PC-3 (cell line): ENCODE measurements around the gene GAB2. TPM values are rescaled to one million over a fixed set of nuclear protein-coding genes. Genes with fewer than 3 reads are reported as not detected.
A peak's percentile ranks its signal among the peaks of the same experiment; 100 is the strongest.

ENCODE experiments used
- ATAC-seq: fragments of 200-7000 bp; cut with Tn5 transposase; 2 replicates; pipeline ENCODE4 v1.9.1; 2020; ENCODE audit warnings: mild to moderate bottlenecking, moderate library complexity
- BruUV-seq: library from RNA; stranded (reverse); fragments of 400-500 nt; replicated peaks from 2 replicates; lab custom pipeline; 2021; lab: Mats Ljungman, UMichigan
- CTCF ChIA-PET: fragments of 300-600 bp; sonication (Branson Sonifier 250); formaldehyde crosslinking; loops from one replicate; lab custom pipeline; 2022; ENCODE audit warnings: antibody characterized with exemption; lab: Charles Lee
- POLR2A ChIA-PET: fragments of 300-600 bp; sonication (Branson Sonifier 250); formaldehyde crosslinking; loops from one replicate; lab custom pipeline; 2022; ENCODE audit warnings: antibody characterized with exemption; ENCODE audit not compliant: unreplicated experiment; lab: Charles Lee
- DNase-seq: peaks from one replicate; pipeline ENCODE4 v3.0.0-alpha.2; 2015
- H2AFZ ChIP-seq: fragments of 300-600 bp; sonication (generic); 2 replicates; pipeline ENCODE4 v1.6.0; 2016; ENCODE audit warnings: antibody characterized with exemption, low read length
- H3F3A ChIP-seq: fragments of 300-600 bp; sonication (generic); one replicate; pipeline ENCODE4 v1.6.0; 2017; ENCODE audit warnings: antibody characterized with exemption, low read length, control low read depth, mild to moderate bottlenecking; ENCODE audit not compliant: unreplicated experiment
- H3K27ac ChIP-seq: fragments of 300-600 bp; sonication (generic); 2 replicates; pipeline ENCODE4 v1.5.1; 2016; ENCODE audit warnings: mild to moderate bottlenecking, low read length
- H3K27me3 ChIP-seq: fragments of 300-600 bp; sonication (generic); 2 replicates; pipeline ENCODE4 v1.6.1; 2016; ENCODE audit warnings: low read length, mixed read lengths
- H3K36me3 ChIP-seq: fragments of 300-600 bp; sonication (generic); 2 replicates; pipeline ENCODE4 v1.6.1; 2016; ENCODE audit warnings: low read depth, mixed run types, low read length, mixed read lengths
- H3K4me1 ChIP-seq: fragments of 300-600 bp; sonication (generic); 2 replicates; pipeline ENCODE4 v1.5.1; 2016; ENCODE audit warnings: low read length; ENCODE audit not compliant: insufficient read depth
- H3K4me2 ChIP-seq: fragments of 300-600 bp; sonication (generic); 2 replicates; pipeline ENCODE4 v1.6.0; 2016; ENCODE audit warnings: low read length
- H3K4me3 ChIP-seq: fragments of 300-600 bp; sonication (generic); 2 replicates; pipeline ENCODE4 v1.5.1; 2016; ENCODE audit warnings: mild to moderate bottlenecking, low read length, mixed read lengths
- H3K79me2 ChIP-seq: fragments of 300-600 bp; sonication (generic); 2 replicates; pipeline ENCODE4 v1.6.1; 2017; ENCODE audit warnings: low read length, mixed read lengths
- H3K9ac ChIP-seq: fragments of 300-600 bp; sonication (generic); 2 replicates; pipeline ENCODE4 v1.6.0; 2016; ENCODE audit warnings: mild to moderate bottlenecking, low read length
- H3K9me2 ChIP-seq: fragments of 300-600 bp; sonication (generic); replicated peaks from 2 replicates; pipeline ENCODE4 v1.6.1; 2016; ENCODE audit warnings: mixed run types, low read length, mixed read lengths
- H3K9me3 ChIP-seq: fragments of 300-600 bp; sonication (generic); 2 replicates; pipeline ENCODE4 v1.6.1; 2016; ENCODE audit warnings: low read length, mixed read lengths
- H4K20me1 ChIP-seq: fragments of 300-600 bp; sonication (generic); 2 replicates; pipeline ENCODE4 v1.6.1; 2016; ENCODE audit warnings: low read length, mixed read lengths
- EZH2 ChIP-seq: fragments of 300-600 bp; sonication (generic); IDR thresholded peaks from one replicate; pipeline ENCODE4 v1.6.1; 2017; ENCODE audit warnings: antibody characterized with exemption, mild to moderate bottlenecking, low read length; ENCODE audit not compliant: unreplicated experiment
- EZH2phosphoT487 ChIP-seq: fragments of 300-600 bp; sonication (generic); IDR thresholded peaks from 2 replicates; pipeline ENCODE4 v1.6.1; 2018; ENCODE audit warnings: mild to moderate bottlenecking, antibody characterized with exemption, low read length, borderline replicate concordance
- intact Hi-C: fragments of 100-400 bp; cut with micrococcal nuclease; formaldehyde crosslinking; loops from 2 replicates; pipeline ENCODE4 v1.9.0; 2023
- total RNA-seq: library from RNA; depleted of rRNA; stranded (reverse); fragments of >200 nt; gene quantifications from 2 replicates; pipeline ENCODE4 v1.2.3, GENCODE V29; 2014
- TF ChIP-seq, protein P1 (sequence below): fragments of 300-600 bp; sonication (generic); conservative IDR thresholded peaks from 2 replicates; pipeline ENCODE4 v1.5.1; 2017; ENCODE audit warnings: antibody characterized with exemption, low read depth, mild to moderate bottlenecking, low read length

GAB2 gene
- total RNA-seq, 1 experiment from 2014 or later = 7.1 TPM

- no peak overlapping the region for H3K9ac ChIP-seq
- no peak overlapping the region for H3K4me3 ChIP-seq
- intact Hi-C loops = loop anchor here (1.0 kb wide), 1 partner anchor 67 kb away; no protein-coding TSS in a partner anchor
- TF ChIP-seq EZH2 = no peak
- TF ChIP-seq, protein P1, sequence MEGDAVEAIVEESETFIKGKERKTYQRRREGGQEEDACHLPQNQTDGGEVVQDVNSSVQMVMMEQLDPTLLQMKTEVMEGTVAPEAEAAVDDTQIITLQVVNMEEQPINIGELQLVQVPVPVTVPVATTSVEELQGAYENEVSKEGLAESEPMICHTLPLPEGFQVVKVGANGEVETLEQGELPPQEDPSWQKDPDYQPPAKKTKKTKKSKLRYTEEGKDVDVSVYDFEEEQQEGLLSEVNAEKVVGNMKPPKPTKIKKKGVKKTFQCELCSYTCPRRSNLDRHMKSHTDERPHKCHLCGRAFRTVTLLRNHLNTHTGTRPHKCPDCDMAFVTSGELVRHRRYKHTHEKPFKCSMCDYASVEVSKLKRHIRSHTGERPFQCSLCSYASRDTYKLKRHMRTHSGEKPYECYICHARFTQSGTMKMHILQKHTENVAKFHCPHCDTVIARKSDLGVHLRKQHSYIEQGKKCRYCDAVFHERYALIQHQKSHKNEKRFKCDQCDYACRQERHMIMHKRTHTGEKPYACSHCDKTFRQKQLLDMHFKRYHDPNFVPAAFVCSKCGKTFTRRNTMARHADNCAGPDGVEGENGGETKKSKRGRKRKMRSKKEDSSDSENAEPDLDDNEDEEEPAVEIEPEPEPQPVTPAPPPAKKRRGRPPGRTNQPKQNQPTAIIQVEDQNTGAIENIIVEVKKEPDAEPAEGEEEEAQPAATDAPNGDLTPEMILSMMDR = no peak
- TF ChIP-seq EZH2phosphoT487 = no peak
- H3K4me2 ChIP-seq = no peak overlapping the region
- no TSS peak for BruUV-seq
- no peaks in the 10 kb centered on the region for H3F3A ChIP-seq
- H4K20me1 ChIP-seq = no peaks in the 10 kb centered on the region
- 0 out of 2 replicates have a peak, but pooled peaks cover 6% of the 10 kb centered on the region for H3K79me2 ChIP-seq
- H3K27me3 ChIP-seq = no peaks in the 10 kb centered on the region
- no peaks in the 10 kb centered on the region for H3K9me2 ChIP-seq
- peak; percentile 66 for DNase-seq
- no peaks in the 10 kb centered on the region for H3K9me3 ChIP-seq
- H2AFZ ChIP-seq = no peak overlapping the region
- ChIA-PET CTCF (no interaction called here), POLR2A (no interaction called here)
- H3K27ac ChIP-seq = peak overlapping the region; percentile 34
- H3K36me3 ChIP-seq = no peaks in the 10 kb centered on the region; the same call in none of the 2 replicates
- H3K4me1 ChIP-seq = peaks cover 11% of the 10 kb centered on the region
- peak; percentile 97 for ATAC-seq
Observed at GRCh38 chr11:78216571-78217287, 200.9 kb downstream of the GAB2 start.

- TF ChIP-seq EZH2 (no peak), EZH2phosphoT487 (no peak)
- TF ChIP-seq, protein P1 = no peak
- 0 out of 2 replicates have a peak, but pooled peaks cover 6% of the 10 kb centered on the region for H3K79me2 ChIP-seq
Observed at GRCh38 chr11:78216021-78216420, 201.6 kb downstream of the GAB2 start.

More at GRCh38 chr11:78216021-78216420, 201.6 kb downstream of the GAB2 start:
- H3K27me3 ChIP-seq = no peaks in the 10 kb centered on the region
- H3K9ac ChIP-seq = no peak overlapping the region
- H3K4me2 ChIP-seq = no peak overlapping the region
- H3K27ac ChIP-seq = no peak overlapping the region
- ATAC-seq (no peak), DNase-seq (no peak)
- H4K20me1 ChIP-seq = no peaks in the 10 kb centered on the region
- BruUV-seq = no TSS peak
- H3F3A ChIP-seq = no peaks in the 10 kb centered on the region
- ChIA-PET CTCF (no interaction called here), POLR2A (no interaction called here)
- intact Hi-C loops = no loop called here
- no peaks in the 10 kb centered on the region for H3K9me3 ChIP-seq
- no peaks in the 10 kb centered on the region; the same call in none of the 2 replicates for H3K36me3 ChIP-seq
- no peaks in the 10 kb centered on the region for H3K9me2 ChIP-seq
- H3K4me1 ChIP-seq = peaks cover 11% of the 10 kb centered on the region
- H2AFZ ChIP-seq = no peak overlapping the region
- H3K4me3 ChIP-seq = no peak overlapping the region
